DMS 273 (cell line): Measurements from ENCODE around the gene SUMO1.

Experiments used
- DNase-seq: peaks from one replicate; lab custom pipeline; 2025; ENCODE audit not compliant: unreplicated experiment; lab: John Stamatoyannopoulos, UW

SUMO1 gene

DNA sequence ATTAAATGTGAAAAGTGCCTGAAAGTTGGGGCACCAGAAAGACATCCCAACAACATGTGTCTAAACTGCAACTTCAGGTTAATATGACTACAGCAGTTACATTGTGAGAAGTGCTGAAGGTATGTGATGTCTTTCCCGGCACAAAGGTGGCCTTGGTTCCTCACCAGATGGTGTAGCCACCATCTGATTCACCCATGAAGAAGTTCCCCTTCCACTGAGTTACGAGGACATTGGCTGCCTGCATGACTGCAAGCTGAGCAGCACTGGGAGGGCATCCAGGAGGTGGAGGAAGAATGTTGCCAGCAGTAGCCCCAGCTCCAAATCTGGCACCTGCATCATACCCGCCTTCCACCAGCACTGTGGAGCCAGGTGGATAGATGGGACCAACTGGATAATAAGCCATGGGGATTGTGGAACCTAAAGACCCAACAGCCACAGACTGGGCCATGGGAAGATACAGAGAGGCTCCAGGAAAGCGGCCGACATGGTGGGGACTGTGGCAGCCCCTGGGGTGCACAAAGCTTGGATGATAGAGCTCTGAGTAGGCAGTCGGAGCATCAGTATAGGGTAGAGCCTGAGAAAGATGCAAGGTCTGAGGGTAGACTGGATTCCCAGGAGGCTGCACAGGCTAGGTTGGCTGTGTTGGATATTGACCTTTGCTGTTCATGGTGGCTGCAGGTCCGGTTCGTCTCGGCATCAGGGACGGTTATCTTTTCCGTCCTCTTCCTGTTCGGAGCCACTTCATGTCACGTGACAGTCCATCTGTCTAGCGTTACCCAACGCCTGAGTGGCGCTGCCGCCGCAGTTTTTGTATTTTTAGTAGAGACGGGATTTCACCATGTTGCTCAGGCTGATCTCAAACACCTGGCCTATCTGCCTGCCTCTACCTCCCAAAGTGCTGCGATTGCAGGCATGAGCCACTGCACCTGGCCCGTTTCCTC lies 36.9 kb downstream of the SUMO1 start:
- DNase-seq = no peak

DNA sequence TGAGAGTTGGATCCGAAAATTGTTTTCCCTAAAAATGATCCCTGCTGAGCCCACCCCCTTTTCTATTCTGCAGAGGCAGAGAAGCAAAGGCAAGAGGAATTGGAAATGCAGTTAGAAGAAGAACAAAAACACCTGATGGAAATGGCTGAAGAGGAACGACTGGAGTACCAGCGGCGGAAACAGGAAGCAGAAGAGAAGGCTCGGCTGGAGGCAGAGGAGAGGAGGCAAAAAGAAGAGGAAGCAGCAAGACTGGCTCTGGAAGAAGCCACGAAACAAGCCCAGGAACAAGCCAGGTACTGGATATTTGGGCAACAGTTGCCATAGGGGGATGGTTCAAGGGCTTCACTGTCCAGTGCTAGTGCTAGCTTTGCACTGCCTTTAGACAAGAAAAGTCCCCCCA lies 41.7 kb downstream of the SUMO1 start:
- no peak for DNase-seq

DNA sequence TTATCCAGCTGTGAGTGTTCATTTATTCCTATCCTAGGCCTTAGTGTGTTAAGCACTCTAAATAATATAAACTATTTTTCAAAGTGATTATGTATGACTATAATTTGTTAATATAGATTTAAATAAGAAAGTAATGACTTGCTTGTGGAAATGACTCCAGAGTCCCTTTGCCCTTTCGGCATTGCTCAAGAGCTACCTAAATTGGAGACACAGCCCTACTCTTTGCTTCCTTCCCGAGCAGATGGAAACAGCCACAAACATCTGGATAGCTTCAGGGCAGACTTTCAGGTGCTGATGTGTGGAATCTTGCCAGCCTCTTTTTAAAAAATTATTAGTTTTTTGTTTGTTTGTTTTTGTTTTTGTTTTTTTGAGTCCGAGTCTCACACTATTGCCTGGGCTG lies 44.0 kb downstream of the SUMO1 start:
- DNase-seq = no peak

DNA sequence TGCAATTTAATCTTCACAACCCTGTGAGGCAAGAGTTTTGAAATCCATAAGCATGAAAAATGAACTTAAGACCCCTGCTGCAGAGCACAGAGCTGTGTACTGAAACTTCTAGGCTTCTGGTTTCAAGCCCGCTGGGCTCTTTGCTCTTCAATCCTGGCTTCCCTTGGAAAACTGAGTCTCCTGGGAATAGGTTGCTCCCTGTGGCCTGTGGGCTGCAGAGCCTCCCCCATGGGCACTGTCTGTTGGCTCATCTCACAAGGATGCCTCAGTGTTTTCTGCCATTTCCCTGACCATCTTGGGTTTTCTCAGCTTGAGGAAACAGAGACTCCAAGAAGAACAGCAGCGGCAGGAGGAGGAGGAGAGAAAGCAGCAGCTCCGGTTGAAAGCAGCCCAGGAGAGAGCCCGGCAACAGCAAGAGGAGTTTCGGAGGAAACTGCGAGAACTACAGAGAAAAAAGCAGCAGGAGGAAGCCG lies 44.5 kb downstream of the SUMO1 start:
- DNase-seq = no peak

DNA sequence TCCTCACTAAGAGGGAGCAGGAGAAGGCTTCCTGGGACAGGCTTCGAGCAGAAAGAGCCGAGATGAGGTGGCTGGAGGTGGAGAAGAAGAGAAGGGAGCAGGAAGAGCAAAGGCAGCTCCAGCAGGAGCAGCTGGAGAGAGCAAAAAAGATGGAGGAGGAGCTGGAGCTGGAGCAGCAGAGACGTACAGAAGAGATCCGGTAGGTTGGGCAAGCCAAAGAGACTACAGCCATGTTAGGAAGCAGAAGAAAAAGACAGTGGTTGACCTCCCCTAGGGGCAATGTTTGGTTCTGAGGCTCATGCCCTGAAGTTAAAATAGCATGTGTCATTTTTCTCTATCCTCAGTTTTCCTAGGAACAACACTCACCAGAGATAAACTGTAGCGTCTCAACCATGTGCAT lies 45.1 kb downstream of the SUMO1 start:
- DNase-seq = no peak

DNA sequence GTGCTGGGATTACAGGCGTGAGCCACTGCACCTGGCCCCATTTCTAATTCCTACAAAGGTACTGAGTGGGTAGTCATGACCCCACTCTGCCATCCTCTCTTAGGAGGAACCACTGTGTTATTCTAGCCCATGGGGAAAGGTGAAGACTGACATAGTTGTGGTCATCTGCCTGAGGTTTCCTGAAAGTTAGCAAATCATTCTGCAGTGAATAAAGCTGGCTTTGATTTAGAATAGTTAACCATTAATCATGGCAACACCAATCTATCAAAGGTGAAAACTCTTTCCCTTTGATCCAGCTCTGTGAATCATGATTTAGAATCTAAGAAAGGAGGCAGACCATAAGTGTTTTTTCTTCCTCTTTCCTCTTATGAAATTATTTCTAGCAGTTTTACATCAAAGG lies 50.8 kb downstream of the SUMO1 start:
- no peak for DNase-seq

DNA sequence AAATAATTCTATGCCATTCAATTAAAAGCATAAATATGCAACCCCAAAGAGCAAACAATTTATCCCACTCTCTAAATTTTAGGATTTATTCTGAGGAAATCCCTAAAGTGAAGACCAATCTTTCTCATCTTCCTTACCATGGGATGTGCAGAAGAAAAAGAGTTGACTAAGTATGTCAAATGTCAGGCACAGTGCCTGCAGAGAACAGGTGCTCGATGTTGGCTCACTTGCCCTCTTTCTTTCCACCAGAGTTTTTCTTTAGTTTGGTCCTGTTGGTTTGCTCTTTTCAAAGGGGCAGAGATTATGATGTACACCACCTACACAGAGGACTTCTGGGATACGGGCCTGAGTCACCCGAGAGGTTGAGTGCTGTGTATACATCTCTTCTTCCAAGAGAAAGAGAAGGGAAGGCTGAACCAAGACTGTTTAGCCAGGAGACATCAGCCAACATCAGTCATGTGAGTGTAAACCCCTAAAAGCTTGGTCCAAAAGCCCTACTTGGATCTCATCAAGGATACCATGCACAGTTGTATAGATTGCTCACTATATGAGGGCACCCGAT lies 51.7 kb downstream of the SUMO1 start:
- DNase-seq = no peak

DNA sequence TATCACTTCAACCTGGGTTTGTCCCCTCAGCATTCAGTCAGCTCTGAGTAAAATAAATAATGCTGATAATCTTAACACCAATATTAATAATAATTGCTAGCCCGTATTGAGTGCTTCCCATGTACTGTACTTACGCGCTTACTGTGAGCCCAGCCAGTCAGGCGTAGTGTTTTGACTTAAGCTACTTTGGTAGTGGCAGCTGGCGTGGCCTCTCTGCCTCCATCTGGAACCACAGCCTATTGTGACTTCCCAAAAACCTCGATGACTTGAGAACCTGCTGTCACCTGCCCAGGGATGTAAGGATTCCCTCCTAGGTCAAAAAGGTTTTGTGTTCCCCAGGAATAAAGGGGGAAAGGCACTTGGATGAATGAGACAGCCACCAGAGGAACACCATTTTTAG lies 53.2 kb downstream of the SUMO1 start:
- peak; percentile 62 for DNase-seq

DNA sequence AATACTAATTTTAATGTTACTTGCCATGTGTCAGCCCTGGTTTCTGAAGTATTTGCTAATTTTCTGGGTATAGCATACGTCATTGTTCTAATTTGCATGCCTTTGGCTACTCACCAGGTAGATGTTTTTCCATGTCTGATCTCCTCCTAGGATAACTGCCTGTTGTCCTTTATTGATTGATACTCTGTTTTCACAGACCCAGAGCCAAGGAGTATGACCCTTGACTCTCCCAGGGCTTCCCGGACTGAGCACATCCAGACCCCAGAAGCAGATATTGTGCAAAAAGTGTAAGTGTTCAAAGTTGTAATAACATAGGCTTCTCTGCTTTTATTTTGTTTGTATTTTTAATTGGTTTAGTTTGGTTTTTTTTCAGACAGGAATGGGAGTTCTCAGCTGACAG lies 53.8 kb downstream of the SUMO1 start:
- DNase-seq = no peak

DNA sequence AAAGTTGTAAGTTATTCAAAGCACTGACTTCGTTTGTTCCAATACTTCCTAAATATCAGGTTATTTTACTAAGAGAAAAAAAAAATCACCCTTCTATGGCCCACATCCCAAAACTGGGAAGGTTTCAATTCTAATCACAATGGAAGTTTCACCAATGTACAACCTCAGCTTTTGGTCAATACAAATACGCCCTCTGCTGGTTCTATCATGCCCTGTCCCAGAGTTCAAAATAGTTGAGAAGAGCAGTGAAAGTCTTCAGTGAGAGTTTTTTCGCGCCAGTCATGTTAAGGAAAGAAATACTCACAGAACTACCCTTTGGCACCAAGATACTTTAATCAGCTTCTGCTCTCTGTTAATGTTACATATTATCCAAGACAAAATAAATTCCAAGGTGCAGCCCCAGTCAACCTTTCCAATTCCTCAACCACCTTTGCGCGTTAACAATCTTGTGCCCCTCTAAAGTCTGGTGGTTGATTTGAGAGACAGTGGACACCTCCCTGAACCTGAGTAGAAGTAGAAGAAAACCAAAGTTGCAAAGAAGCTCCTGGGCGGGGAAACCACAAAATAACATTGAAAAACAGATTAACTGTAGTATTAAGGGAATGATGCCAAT lies 59.9 kb downstream of the SUMO1 start:
- DNase-seq = peak; percentile 89

DNA sequence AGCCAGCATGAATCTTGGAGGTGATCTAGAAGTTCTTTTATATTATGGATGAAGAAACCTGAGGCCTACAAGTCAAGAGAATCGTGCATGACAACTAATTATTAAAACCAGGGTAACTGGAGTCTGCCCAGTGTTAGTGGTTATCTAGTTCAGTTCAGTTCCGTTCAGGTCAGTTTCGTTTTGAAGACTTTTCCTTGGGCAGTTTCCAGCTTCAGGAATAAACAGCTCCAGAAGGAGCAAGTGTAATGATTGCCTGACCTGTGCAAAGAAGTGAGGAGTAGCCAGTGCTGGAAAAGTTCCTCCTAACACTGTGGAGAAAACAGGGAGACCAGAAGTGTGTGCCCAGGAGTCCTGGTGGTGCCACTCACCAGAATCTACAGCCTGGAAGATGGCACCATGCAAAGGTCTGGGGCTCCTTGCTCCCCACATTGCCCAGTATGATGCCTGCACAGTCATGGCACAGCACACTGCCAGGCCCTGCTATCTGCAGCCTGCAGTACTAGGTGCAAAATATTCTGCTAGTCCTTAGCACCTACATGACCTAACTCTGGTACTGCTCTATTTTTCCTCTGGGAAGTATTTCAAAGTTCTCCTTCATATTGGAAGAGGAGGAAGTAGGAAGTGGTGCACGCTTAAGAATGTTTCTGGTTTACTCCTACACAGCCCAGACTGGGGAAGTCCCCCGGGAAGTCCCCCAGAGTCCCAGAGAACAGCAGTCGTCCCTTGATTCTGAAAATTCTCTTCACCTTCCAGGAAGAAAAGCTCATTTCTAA lies 65.8 kb downstream of the SUMO1 start:
- DNase-seq = no peak

DNA sequence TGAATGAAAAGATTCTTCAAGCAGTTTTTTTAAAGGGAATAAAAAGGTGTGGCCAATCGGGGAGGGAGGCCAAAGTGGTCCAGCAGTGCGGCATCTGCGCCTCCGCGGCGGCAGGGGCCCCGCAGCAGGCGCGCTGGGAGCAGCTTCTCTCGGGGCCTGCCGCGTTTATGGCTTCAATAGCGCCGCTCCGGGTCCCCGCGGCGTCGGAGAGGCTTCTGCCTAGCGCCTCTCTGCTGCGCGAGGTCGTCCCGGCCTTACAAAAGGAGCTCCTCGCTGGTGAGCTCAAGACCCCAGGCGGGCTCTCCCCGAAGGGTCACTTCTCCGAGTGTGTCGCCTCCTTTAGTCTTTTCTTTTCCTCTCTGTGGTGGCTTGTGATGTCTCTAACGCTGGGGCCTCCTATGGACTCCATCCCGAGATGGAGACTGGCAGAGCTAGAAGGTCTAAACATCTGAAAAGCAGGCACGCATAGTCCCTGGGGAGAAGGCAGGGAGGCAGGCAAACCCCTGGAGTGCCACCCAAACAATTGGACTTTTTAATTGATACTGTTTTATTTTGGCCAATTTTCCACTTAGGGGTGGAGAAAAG lies 67.1 kb downstream of the SUMO1 start:
- peak; percentile 58 for DNase-seq

DNA sequence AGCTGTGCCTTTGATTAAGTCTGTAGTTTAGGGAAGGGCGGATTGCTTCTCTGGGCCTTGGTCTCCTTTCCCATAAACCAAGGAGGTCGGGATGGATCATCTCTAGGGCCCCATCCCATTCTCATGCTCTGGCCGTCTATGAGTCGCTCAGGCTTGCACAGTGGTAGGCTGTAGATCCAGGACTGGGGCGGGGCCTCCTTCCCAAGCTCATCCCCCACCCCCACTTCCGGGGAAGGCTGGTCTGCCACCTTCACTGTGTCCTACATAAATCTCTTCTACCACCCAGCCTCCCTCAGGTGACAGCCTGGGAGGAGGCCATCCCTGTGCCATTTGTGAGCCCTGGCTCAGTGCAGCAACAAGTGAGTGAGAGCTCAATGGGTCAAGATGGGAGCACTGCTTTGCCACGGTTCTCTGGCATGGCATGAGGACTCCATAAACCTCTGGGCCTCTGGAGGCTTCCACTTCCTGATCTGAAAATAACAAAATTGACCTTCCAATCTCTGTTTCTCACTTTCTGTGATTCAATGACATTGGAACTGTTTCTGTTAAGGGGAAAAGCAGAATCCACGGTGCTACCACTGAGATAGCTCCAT lies 68.5 kb downstream of the SUMO1 start:
- DNase-seq = no peak

DNA sequence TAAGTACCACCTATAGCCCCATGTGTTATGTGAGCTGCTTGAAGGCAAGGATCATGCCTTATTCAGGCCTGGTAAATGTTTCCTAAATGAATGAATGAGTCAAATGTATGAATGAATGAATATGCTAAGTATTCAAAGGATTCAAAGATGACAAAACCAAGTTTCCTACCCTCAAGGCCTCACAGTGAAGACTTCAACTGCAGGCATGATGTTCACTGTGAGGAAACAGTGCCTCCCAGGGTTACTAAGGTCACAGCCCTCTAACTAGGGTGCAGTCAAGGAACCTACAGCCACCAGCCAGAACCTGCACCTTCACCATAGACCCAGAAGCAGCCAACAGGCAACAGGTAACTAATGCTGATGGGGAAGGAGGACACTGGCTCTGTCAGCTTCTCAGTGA lies 69.3 kb downstream of the SUMO1 start:
- DNase-seq = no peak

DNA sequence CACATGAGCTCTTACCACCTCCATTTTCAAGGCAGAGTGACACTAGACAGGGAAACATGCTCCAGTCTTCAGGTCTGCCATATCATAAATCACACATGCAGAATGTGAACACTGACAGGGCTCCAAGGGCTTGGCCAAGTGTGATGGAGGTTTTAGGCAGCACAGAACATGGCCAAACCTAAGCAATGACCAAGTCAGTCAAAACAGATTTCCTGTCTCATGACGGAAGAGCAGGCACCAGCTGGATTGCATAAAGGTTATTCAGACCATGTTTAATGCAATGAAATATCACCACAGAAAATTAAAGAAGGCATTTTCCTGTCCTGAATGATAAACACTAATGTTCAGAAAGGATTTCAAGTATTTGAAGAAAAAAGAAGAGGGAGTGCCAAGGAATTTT lies 72.5 kb downstream of the SUMO1 start:
- no peak for DNase-seq

DNA sequence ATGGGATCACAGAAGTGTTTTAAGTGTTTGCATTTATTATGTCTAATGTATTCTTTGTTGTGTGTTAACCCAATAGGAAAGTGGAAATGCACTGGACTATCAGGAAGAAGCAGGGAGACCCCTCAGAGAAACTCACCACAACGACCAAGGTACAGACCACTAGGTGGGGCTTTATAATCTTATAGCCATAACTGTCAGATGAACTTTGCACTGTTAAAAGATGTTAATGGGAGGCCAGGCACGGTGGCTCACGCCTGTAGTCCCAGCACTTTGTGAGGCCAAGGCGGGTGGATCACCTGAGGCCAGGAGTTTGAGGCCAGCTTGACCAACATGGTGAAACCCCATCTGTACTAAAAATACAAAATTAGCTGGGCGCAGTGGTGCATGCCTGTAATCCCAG lies 73.2 kb downstream of the SUMO1 start:
- DNase-seq = no peak

DNA sequence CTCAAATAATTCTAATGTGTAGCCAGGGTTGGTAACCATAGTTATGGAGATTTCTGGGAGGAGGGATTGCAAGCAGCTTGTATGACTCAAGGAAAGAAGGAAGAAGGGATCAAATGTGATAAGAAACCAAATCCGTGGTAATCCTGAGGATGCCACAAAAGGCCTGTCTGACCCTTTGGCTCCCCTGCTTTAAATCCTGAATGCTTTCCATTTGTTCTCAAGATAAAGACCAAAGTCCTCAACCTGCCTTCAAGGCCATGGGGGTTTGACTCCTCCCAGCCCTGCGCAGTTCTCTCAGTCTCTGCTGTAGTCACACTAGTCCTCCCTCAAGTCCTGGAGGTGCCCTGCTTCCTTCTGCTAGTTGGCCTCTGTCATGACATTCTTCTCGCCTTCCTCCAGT lies 74.0 kb downstream of the SUMO1 start:
- DNase-seq = no peak

DNA sequence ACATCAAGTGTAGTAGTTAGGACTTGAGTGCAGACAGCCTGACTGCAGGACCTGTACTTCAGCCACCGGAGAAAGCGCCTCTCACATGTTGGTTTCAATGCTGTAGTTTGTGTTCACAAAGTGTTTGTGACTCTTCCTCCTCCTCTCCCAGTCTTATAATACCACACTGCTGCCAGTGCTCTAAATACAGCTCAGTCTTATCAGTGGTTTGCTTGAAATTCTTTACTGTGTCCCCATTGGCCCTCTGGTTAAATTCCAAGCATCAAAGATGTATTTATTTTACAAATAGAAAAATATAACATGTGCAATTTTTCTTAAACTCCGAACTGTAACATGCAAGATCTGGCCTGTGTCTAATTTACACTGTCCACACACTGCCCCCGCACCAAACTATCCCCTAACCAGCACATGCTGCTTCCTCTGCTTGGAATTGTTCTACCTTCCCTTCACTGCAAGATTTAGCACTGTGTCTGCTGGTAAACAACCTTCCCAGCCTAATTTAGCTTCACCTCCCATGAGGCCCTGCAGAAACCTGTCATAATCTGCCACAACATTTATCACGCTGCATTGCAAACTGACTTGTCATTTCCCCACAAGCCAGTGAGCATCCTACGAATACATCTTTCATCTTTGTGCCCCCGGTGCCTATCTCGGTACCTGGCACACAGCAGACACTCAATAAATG lies 77.1 kb downstream of the SUMO1 start:
- DNase-seq = no peak

DNA sequence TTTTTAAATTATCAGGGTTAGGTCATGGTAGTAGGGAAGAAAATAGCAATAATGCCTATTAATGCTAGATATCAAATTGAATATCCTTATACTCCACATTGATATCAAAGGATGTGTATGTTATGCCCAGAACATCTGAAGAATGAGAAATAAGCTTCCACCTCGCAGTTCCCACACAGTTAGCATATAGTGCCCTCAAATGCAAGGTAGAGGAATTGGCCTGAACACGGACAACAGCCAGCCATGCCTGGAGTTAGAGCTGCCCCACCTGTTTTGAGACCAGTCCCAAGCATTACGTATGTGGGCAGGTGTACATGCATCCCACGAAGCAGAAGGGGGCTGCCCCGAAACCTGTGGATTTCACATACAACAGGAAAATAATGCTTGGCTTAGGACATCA lies 79.6 kb downstream of the SUMO1 start:
- DNase-seq = peak; percentile 57
